DOHH2 (cell line): Measurements from ENCODE around the gene BHLHE41.

Source experiments
- H3F3A ChIP-seq: fragments of 200-600 bp; sonication (generic), shearing (Covaris generic); 2 replicates; pipeline ENCODE4 v1.6.0; 2016; ENCODE audit warnings: antibody characterized with exemption, mild to moderate bottlenecking; ENCODE audit not compliant: control insufficient read depth, insufficient read depth
- H3K27ac ChIP-seq: fragments of 200-600 bp; sonication (generic); 2 replicates; pipeline ENCODE4 v1.5.1; 2014; ENCODE audit warnings: low read depth, mild to moderate bottlenecking, low read length, moderate library complexity
- H3K27me3 ChIP-seq: fragments of 200-600 bp; sonication (generic); 2 replicates; pipeline ENCODE4 v1.6.1; 2014; ENCODE audit warnings: mild to moderate bottlenecking, low read length, mixed read lengths; ENCODE audit not compliant: control insufficient read depth
- H3K36me3 ChIP-seq: fragments of 200-600 bp; sonication (generic); 2 replicates; pipeline ENCODE4 v1.6.1; 2014; ENCODE audit warnings: mild to moderate bottlenecking, low read length, moderate library complexity, mixed read lengths; ENCODE audit not compliant: control insufficient read depth
- H3K4me1 ChIP-seq: fragments of 200-600 bp; sonication (generic); 2 replicates; pipeline ENCODE4 v1.6.1; 2014; ENCODE audit warnings: mild to moderate bottlenecking, low read length, mixed read lengths; ENCODE audit not compliant: control insufficient read depth
- H3K4me2 ChIP-seq: fragments of 200-600 bp; sonication (generic); 2 replicates; pipeline ENCODE4 v1.6.0; 2014; ENCODE audit warnings: mild to moderate bottlenecking, low read length, moderate library complexity
- H3K4me3 ChIP-seq: fragments of 200-600 bp; sonication (generic); 2 replicates; pipeline ENCODE4 v1.5.1; 2014; ENCODE audit warnings: mild to moderate bottlenecking, low read length, mixed read lengths
- H3K79me2 ChIP-seq: fragments of 200-600 bp; sonication (generic); 2 replicates; pipeline ENCODE4 v1.6.1; 2014; ENCODE audit warnings: mild to moderate bottlenecking, low read length, mixed read lengths; ENCODE audit not compliant: control insufficient read depth
- H3K9me2 ChIP-seq: fragments of 200-600 bp; sonication (generic); replicated peaks from 2 replicates; pipeline ENCODE4 v1.6.1; 2014; ENCODE audit warnings: mild to moderate bottlenecking, low read length, mixed read lengths; ENCODE audit not compliant: control insufficient read depth
- H3K9me3 ChIP-seq: fragments of 200-600 bp; sonication (generic); 2 replicates; pipeline ENCODE4 v1.6.1; 2014; ENCODE audit warnings: antibody characterized with exemption, low read length, mixed read lengths; ENCODE audit not compliant: control insufficient read depth, insufficient read depth
- H4K20me1 ChIP-seq: fragments of 200-600 bp; sonication (generic); 2 replicates; pipeline ENCODE4 v1.6.0; 2014; ENCODE audit warnings: low read depth, mild to moderate bottlenecking, antibody characterized with exemption, low read length, moderate library complexity; ENCODE audit not compliant: control insufficient read depth, insufficient read depth
- EZH2phosphoT487 ChIP-seq: fragments of 200-600 bp; sonication (generic); IDR thresholded peaks from 2 replicates; pipeline ENCODE4 v1.6.1; 2017; ENCODE audit warnings: borderline replicate concordance, mild to moderate bottlenecking, antibody characterized with exemption, low read length, moderate library complexity, mixed read lengths
- TF ChIP-seq, protein P1 (sequence below): fragments of 200-600 bp; sonication (generic); IDR thresholded peaks from one replicate; pipeline ENCODE4 v1.5.1; 2014; ENCODE audit warnings: antibody characterized with exemption, mild to moderate bottlenecking, low read depth, low read length; ENCODE audit not compliant: poor library complexity, severe bottlenecking

BHLHE41 gene

DNA sequence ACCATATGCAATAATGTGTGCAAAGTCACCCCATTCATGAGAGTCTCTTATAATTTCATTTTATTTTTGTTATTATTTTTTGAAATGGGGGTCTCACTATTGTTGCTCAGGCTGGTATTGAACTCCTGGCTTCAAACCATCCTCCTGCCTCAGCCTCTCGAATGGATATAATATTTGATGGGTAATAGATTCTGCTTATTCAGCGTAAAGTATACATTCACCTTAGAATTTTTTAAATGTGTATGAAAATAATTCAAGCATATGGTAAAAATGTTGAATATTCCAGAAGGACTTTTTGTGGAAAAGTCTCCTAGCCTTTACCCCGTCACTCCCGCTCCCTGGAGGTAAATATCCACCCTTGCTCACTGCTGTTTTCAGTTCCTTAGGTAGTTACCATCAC, 47.2 kb upstream of the BHLHE41 start:
- peaks cover 4% of the 10 kb centered on the region; the same call in 1 of the 2 replicates for H4K20me1 ChIP-seq
- no peaks in the 10 kb centered on the region for H3K36me3 ChIP-seq
- no peak overlapping the region for H3K4me3 ChIP-seq
- no peak overlapping the region for H3K27ac ChIP-seq
- no peaks in the 10 kb centered on the region for H3K79me2 ChIP-seq
- H3K9me2 ChIP-seq, result no peaks in the 10 kb centered on the region
- peaks cover 48% of the 10 kb centered on the region for H3K27me3 ChIP-seq
- no peaks in the 10 kb centered on the region for H3F3A ChIP-seq
- H3K9me3 ChIP-seq, result no peaks in the 10 kb centered on the region
- no peaks in the 10 kb centered on the region for H3K4me1 ChIP-seq
- no peak for TF ChIP-seq EZH2phosphoT487
- TF ChIP-seq, protein P1, sequence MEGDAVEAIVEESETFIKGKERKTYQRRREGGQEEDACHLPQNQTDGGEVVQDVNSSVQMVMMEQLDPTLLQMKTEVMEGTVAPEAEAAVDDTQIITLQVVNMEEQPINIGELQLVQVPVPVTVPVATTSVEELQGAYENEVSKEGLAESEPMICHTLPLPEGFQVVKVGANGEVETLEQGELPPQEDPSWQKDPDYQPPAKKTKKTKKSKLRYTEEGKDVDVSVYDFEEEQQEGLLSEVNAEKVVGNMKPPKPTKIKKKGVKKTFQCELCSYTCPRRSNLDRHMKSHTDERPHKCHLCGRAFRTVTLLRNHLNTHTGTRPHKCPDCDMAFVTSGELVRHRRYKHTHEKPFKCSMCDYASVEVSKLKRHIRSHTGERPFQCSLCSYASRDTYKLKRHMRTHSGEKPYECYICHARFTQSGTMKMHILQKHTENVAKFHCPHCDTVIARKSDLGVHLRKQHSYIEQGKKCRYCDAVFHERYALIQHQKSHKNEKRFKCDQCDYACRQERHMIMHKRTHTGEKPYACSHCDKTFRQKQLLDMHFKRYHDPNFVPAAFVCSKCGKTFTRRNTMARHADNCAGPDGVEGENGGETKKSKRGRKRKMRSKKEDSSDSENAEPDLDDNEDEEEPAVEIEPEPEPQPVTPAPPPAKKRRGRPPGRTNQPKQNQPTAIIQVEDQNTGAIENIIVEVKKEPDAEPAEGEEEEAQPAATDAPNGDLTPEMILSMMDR, result no peak
- no peak overlapping the region for H3K4me2 ChIP-seq

DNA sequence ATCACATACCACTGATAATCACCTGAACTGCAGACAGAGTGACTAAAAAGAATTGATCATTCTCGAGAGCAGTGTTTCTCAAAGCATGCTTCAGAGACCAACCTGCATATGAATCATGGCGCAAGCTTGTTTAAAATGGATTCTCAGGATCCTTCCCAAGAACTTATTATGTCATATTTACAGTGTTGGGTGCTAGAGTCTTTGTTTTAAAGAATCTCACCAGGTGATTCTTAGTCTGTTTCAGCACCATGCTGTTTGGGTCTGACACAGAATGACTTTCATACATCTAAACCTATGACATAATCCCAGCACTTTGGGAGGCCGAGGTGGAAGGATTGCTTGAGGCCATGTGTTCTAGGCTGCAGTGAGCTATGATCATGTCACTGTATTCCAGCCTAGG, 39.3 kb upstream of the BHLHE41 start:
- no peaks in the 10 kb centered on the region for H4K20me1 ChIP-seq
- H3F3A ChIP-seq, result no peaks in the 10 kb centered on the region
- no peak for TF ChIP-seq EZH2phosphoT487
- TF ChIP-seq, protein P1, result no peak
- H3K27me3 ChIP-seq, result peaks cover 68% of the 10 kb centered on the region
- no peak overlapping the region for H3K4me2 ChIP-seq
- no peaks in the 10 kb centered on the region for H3K4me1 ChIP-seq
- H3K4me3 ChIP-seq, result no peak overlapping the region
- no peaks in the 10 kb centered on the region for H3K79me2 ChIP-seq
- no peaks in the 10 kb centered on the region for H3K36me3 ChIP-seq
- H3K9me2 ChIP-seq, result no peaks in the 10 kb centered on the region
- no peaks in the 10 kb centered on the region for H3K9me3 ChIP-seq
- H3K27ac ChIP-seq, result no peak overlapping the region

DNA sequence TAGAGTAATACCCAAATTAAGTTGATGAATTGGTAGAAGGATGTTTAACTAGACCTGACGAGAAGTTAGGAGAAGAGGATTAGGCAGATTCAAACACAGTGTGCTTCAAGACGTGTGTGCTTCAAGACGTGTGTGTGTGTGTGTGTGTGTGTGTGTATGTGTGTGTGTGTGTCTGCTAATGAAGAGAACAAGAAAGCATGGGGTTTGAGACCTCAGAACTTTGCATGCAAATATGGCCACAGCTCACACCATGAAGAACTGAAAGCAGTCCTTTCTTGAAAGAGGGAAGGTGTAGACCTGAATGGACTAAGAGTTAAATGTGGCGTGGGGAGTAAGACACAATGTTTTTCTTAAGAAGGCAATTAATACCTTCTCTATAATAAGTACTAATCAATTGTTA, 38.1 kb upstream of the BHLHE41 start:
- Histone ChIP-seq H3K9me2 (no peaks in the 10 kb centered on the region), H3K9me3 (no peaks in the 10 kb centered on the region), H3F3A (no peaks in the 10 kb centered on the region), H4K20me1 (no peaks in the 10 kb centered on the region), H3K4me1 (peaks cover 8% of the 10 kb centered on the region), H3K4me2 (no peak overlapping the region), H3K79me2 (no peaks in the 10 kb centered on the region), H3K4me3 (no peak overlapping the region), H3K27ac (no peak overlapping the region), H3K27me3 (peaks cover 75% of the 10 kb centered on the region), H3K36me3 (no peaks in the 10 kb centered on the region)
- TF ChIP-seq, protein P1, result no peak
- TF ChIP-seq EZH2phosphoT487, result no peak

DNA sequence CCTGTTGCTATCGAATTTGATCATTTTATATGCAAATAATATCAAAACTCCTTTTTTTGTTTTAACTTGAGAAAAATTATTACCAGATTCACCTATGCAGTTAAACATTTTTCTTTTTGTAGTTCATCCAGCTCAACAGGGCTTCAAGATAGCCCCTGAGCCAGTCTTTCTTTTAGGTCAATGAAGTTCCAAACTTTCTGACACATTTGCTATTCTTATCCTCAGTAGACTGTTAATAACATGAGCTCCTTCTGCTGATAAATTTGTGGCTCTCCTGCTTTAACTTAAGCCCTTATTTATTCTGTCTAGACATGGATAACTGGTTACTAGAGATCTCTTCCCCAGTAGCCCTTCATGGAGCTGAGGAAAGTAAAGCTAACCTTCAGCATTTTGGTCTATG, 37.3 kb upstream of the BHLHE41 start:
- no peaks in the 10 kb centered on the region for H3K79me2 ChIP-seq
- H3K36me3 ChIP-seq, result no peaks in the 10 kb centered on the region
- H3F3A ChIP-seq, result peaks cover 4% of the 10 kb centered on the region
- peaks cover 78% of the 10 kb centered on the region for H3K27me3 ChIP-seq
- peaks cover 14% of the 10 kb centered on the region for H3K4me1 ChIP-seq
- H3K27ac ChIP-seq, result no peak overlapping the region
- no peak overlapping the region for H3K4me2 ChIP-seq
- H3K9me2 ChIP-seq, result no peaks in the 10 kb centered on the region
- H3K9me3 ChIP-seq, result no peaks in the 10 kb centered on the region
- H3K4me3 ChIP-seq, result no peak overlapping the region
- H4K20me1 ChIP-seq, result no peaks in the 10 kb centered on the region
- TF ChIP-seq EZH2phosphoT487, result no peak
- TF ChIP-seq, protein P1, result no peak
